ENCODE data around the gene ABCD1.

The ABCD1 gene

GRCh38 chrX:153765138-153766079, 40.8 kb downstream of the ABCD1 start:
- Mint-ChIP-seq H3K4me1 (peaks cover 17% of the 10 kb centered on the region), H3K27ac (no peak overlapping the region)

GRCh38 chrX:153766098-153766817, 41.6 kb downstream of the ABCD1 start:
- H3K27ac Mint-ChIP-seq: no peak overlapping the region
- peak overlapping the region; percentile 59 for H3K4me3 Mint-ChIP-seq
- peak; percentile 90 for ATAC-seq
- H3K27me3 Mint-ChIP-seq: no peaks in the 10 kb centered on the region
- no peaks in the 10 kb centered on the region for H3K9me3 Mint-ChIP-seq
- DNase-seq: peak; percentile 54
- H3K4me1 Mint-ChIP-seq: peaks cover 17% of the 10 kb centered on the region
- no peaks in the 10 kb centered on the region for H3K36me3 Mint-ChIP-seq (ENCODE audit: low read depth)

More at GRCh38 chrX:153765138-153766079, 40.8 kb downstream of the ABCD1 start:
- H3K9me3 Mint-ChIP-seq: no peaks in the 10 kb centered on the region
- no peak for DNase-seq
- H3K27me3 Mint-ChIP-seq: no peaks in the 10 kb centered on the region
- no peak for ATAC-seq
- no peak overlapping the region for H3K4me3 Mint-ChIP-seq
- H3K36me3 Mint-ChIP-seq (ENCODE audit: low read depth): no peaks in the 10 kb centered on the region

- no peak overlapping the region for H3K27ac Mint-ChIP-seq
- H3K36me3 Mint-ChIP-seq (ENCODE audit: low read depth): no peaks in the 10 kb centered on the region
- H3K27me3 Mint-ChIP-seq: no peaks in the 10 kb centered on the region
- H3K4me3 Mint-ChIP-seq: no peak overlapping the region
- H3K4me1 Mint-ChIP-seq: peaks cover 17% of the 10 kb centered on the region
- DNase-seq: no peak
- no peak for ATAC-seq
- no peaks in the 10 kb centered on the region for H3K9me3 Mint-ChIP-seq
These were observed 42.4 kb downstream of the ABCD1 start for GRCh38 chrX:153766871-153767673.

GRCh38 chrX:153767674-153768055, 43.0 kb downstream of the ABCD1 start:
- ATAC-seq (no peak), DNase-seq (no peak)
- no peaks in the 10 kb centered on the region for H3K36me3 Mint-ChIP-seq (ENCODE audit: low read depth)
- no peaks in the 10 kb centered on the region for H3K27me3 Mint-ChIP-seq
- H3K9me3 Mint-ChIP-seq: no peaks in the 10 kb centered on the region
- H3K4me1 Mint-ChIP-seq: peaks cover 17% of the 10 kb centered on the region
- no peak overlapping the region for H3K27ac Mint-ChIP-seq
- no peak overlapping the region for H3K4me3 Mint-ChIP-seq

- Mint-ChIP-seq H3K27me3 (no peaks in the 10 kb centered on the region), H3K4me3 (no peak overlapping the region), H3K36me3 (ENCODE audit: low read depth) (no peaks in the 10 kb centered on the region), H3K9me3 (no peaks in the 10 kb centered on the region), H3K4me1 (peaks cover 17% of the 10 kb centered on the region), H3K27ac (no peak overlapping the region)
- ATAC-seq: no peak
- no peak for DNase-seq
These were observed 43.9 kb downstream of the ABCD1 start for GRCh38 chrX:153768311-153769157.

GRCh38 chrX:153769158-153769864, 44.7 kb downstream of the ABCD1 start:
- Mint-ChIP-seq H3K36me3 (ENCODE audit: low read depth) (no peaks in the 10 kb centered on the region), H3K27ac (no peak overlapping the region), H3K9me3 (no peaks in the 10 kb centered on the region), H3K4me3 (no peak overlapping the region), H3K4me1 (peaks cover 13% of the 10 kb centered on the region), H3K27me3 (no peaks in the 10 kb centered on the region)
- DNase-seq: no peak
- no peak for ATAC-seq

- peaks cover 13% of the 10 kb centered on the region for H3K4me1 Mint-ChIP-seq
- H3K4me3 Mint-ChIP-seq: no peak overlapping the region
- ATAC-seq (no peak), DNase-seq (no peak)
- no peaks in the 10 kb centered on the region for H3K27me3 Mint-ChIP-seq
- H3K9me3 Mint-ChIP-seq: no peaks in the 10 kb centered on the region
- no peaks in the 10 kb centered on the region for H3K36me3 Mint-ChIP-seq (ENCODE audit: low read depth)
- H3K27ac Mint-ChIP-seq: no peak overlapping the region
These were observed 45.4 kb downstream of the ABCD1 start for GRCh38 chrX:153769865-153770600.

- Mint-ChIP-seq H3K4me3 (no peak overlapping the region), H3K27ac (no peak overlapping the region), H3K9me3 (no peaks in the 10 kb centered on the region), H3K4me1 (peaks cover 13% of the 10 kb centered on the region), H3K27me3 (no peaks in the 10 kb centered on the region), H3K36me3 (ENCODE audit: low read depth) (no peaks in the 10 kb centered on the region)
- DNase-seq (no peak), ATAC-seq (no peak)
These were observed 46.2 kb downstream of the ABCD1 start for GRCh38 chrX:153770601-153771414.

GRCh38 chrX:153771415-153772315, 47.0 kb downstream of the ABCD1 start:
- Mint-ChIP-seq H3K27ac (no peak overlapping the region), H3K4me3 (no peak overlapping the region), H3K9me3 (no peaks in the 10 kb centered on the region), H3K36me3 (ENCODE audit: low read depth) (no peaks in the 10 kb centered on the region), H3K4me1 (peaks cover 6% of the 10 kb centered on the region), H3K27me3 (no peaks in the 10 kb centered on the region)
- no peak for ATAC-seq
- no peak for DNase-seq

- ATAC-seq (no peak), DNase-seq (no peak)
- Mint-ChIP-seq H3K4me1 (peaks cover 3% of the 10 kb centered on the region), H3K36me3 (ENCODE audit: low read depth) (no peaks in the 10 kb centered on the region), H3K9me3 (no peaks in the 10 kb centered on the region), H3K4me3 (no peak overlapping the region), H3K27ac (no peak overlapping the region), H3K27me3 (no peaks in the 10 kb centered on the region)
These were observed 47.9 kb downstream of the ABCD1 start for GRCh38 chrX:153772316-153773217.

- Mint-ChIP-seq H3K27ac (no peak overlapping the region), H3K4me3 (no peak overlapping the region), H3K36me3 (ENCODE audit: low read depth) (no peaks in the 10 kb centered on the region), H3K27me3 (no peaks in the 10 kb centered on the region), H3K4me1 (no peaks in the 10 kb centered on the region), H3K9me3 (no peaks in the 10 kb centered on the region)
- ATAC-seq (no peak), DNase-seq (no peak)
These were observed 48.6 kb downstream of the ABCD1 start for GRCh38 chrX:153773218-153773611.
